ENCODE results near the gene TMEM272. TPM values are rescaled to one million over a fixed set of nuclear protein-coding genes. Genes with fewer than 3 reads are reported as not detected.

The TMEM272 gene
- total and polyA plus RNA-seq, 2 donors (not counting 1 experiment from before 2014, with no cell fraction given), result not detected

GRCh38 chr13:51837016-51837415 lies 8.0 kb downstream of the TMEM272 start:
- Mint-ChIP-seq H3K27ac (no peak overlapping the region), H3K9me3 (ENCODE audit: insufficient read depth) (no peaks in the 10 kb centered on the region), H3K27me3 (peaks cover 18% of the 10 kb centered on the region), H3K4me1 (peaks cover 12% of the 10 kb centered on the region), H3K4me3 (no peak overlapping the region)
- Histone ChIP-seq H3K4me1 (ENCODE audit: control insufficient read depth in 2 of 2, insufficient read depth in 2 of 2, low read length in 2 of 2) (peaks cover 0 to 9% of the 10 kb centered on the region in 2 donors), H3K4me3 (ENCODE audit: control extremely low read depth in 1 of 5, extremely low read depth in 1 of 5, insufficient read depth in 1 of 5, low read depth in 2 of 5, low read length in 4 of 5) (no peak overlapping the region), H2AFZ (ENCODE audit: insufficient read depth, low read depth, low read length, poor library complexity, severe bottlenecking) (no peak overlapping the region), H3K27ac (ENCODE audit: low read length in 2 of 2) (no peak overlapping the region), H3K9ac (ENCODE audit: low read length) (no peak overlapping the region), H3K9me3 (ENCODE audit: control extremely low read depth in 1 of 3, control insufficient read depth in 2 of 3, insufficient read depth in 1 of 3, low read length in 2 of 3) (no peaks in the 10 kb centered on the region), H3K4me2 (replicated peaks; ENCODE audit: low read depth, low read length, poor library complexity, severe bottlenecking) (no peak overlapping the region), H3K27me3 (replicated peaks in 1 of 4; ENCODE audit: control extremely low read depth in 1 of 4, control insufficient read depth in 3 of 4, insufficient read depth in 4 of 4, low read length in 3 of 4) (peaks cover 0 to 9% (median 0%) of the 10 kb centered on the region in 4 experiments), H4K20me1 (ENCODE audit: control insufficient read depth, insufficient read depth, low read length, poor library complexity, severe bottlenecking) (no peaks in the 10 kb centered on the region), H3K36me3 (replicated peaks in 1 of 2; ENCODE audit: control extremely low read depth in 1 of 2, control insufficient read depth in 1 of 2, extremely low read depth in 1 of 2, insufficient read depth in 2 of 2, low read length in 1 of 2) (no peaks in the 10 kb centered on the region), H3K79me2 (ENCODE audit: control insufficient read depth, insufficient read depth, low read length) (no peaks in the 10 kb centered on the region)
- intact Hi-C loops (cut with micrococcal nuclease), result no loop called here
- TF ChIP-seq CTCF (IDR thresholded peaks at IDR 0.05), result no peak
- no peak for TF ChIP-seq EZH2 (IDR thresholded peaks at IDR 0.05; ENCODE audit: borderline replicate concordance, insufficient read depth, low read depth, low read length, poor library complexity, severe bottlenecking)
- WGBS (ENCODE audit: insufficient coverage), result 94% methylated on average over 3 of the region's 3 CpGs
- ChIA-PET POLR2A (no interaction called here), CTCF (interaction anchor here (6.3 kb wide), 1 partner anchor 23 kb away, joined by 125 read pairs; no protein-coding TSS in a partner anchor)
- DNase-seq, result no peak
- ATAC-seq (ENCODE audit: low read depth), result no peak

DNA sequence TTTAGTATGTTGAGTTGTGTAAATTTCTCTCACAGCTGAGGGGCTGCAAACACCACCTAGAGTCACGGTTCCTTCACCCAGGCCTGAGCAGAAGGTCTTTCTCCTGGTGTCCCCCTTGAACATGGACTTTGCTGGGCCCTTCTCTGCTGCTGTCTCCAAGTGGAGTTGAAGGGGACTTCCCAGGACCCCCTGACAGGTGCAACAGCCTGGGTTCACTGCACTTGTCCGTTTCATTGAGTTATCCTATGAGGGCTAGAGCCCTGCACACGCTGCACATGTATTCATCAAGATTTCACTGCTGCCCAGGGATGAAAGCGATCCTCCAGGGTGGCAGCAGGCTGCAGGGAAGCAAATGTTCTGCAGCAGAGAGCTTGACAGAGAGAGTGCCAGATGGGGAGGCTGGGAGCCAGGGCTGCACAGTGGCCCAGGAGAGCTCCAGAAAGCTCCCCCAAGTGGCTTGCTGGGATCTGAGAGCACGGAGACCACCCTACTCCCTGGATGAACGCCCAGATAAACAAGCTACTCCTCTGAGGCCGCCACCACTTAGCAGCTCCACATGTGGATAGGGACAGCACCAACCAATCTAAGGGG lies 10.3 kb downstream of the TMEM272 start:
- CTCF ChIA-PET, result interaction anchor here (0.7 to 6.3 kb wide), 6 partner anchors 10 to 391 kb away, joined by 3 to 125 read pairs (median 3); partner anchors contain the start of gene TMEM272
- H3K4me3 Mint-ChIP-seq, result no peak overlapping the region

More for the DNA sequence above, 10.3 kb downstream of the TMEM272 start:
- no peak overlapping the region for H3K27ac Mint-ChIP-seq
- DNase-seq (no peak), ATAC-seq (ENCODE audit: low read depth) (no peak)
- H3K4me1 Mint-ChIP-seq, result peaks cover 24% of the 10 kb centered on the region
- H3K79me2 ChIP-seq (ENCODE audit: control insufficient read depth, insufficient read depth, low read length), result no peaks in the 10 kb centered on the region
- H4K20me1 ChIP-seq (ENCODE audit: control insufficient read depth, insufficient read depth, low read length, poor library complexity, severe bottlenecking), result no peaks in the 10 kb centered on the region
- no peaks in the 10 kb centered on the region for H3K36me3 ChIP-seq (replicated peaks in 1 of 2; ENCODE audit: control extremely low read depth in 1 of 2, control insufficient read depth in 1 of 2, extremely low read depth in 1 of 2, insufficient read depth in 2 of 2, low read length in 1 of 2)
- TF ChIP-seq EZH2 (IDR thresholded peaks at IDR 0.05; ENCODE audit: borderline replicate concordance, insufficient read depth, low read depth, low read length, poor library complexity, severe bottlenecking) (no peak), CTCF (IDR thresholded peaks at IDR 0.05) (no peak)
- H3K4me1 ChIP-seq (ENCODE audit: control insufficient read depth in 2 of 2, insufficient read depth in 2 of 2, low read length in 2 of 2), result peaks cover 0 to 15% of the 10 kb centered on the region in 2 donors
- H3K4me2 ChIP-seq (replicated peaks; ENCODE audit: low read depth, low read length, poor library complexity, severe bottlenecking), result no peak overlapping the region
- no peak overlapping the region for H3K4me3 ChIP-seq (ENCODE audit: control extremely low read depth in 1 of 5, extremely low read depth in 1 of 5, insufficient read depth in 1 of 5, low read depth in 2 of 5, low read length in 4 of 5)
- no peaks in the 10 kb centered on the region for H3K9me3 ChIP-seq (ENCODE audit: control extremely low read depth in 1 of 3, control insufficient read depth in 2 of 3, insufficient read depth in 1 of 3, low read length in 2 of 3)
- 73% methylated on average over 4 of the region's 7 CpGs for WGBS (ENCODE audit: insufficient coverage)
- H3K9me3 Mint-ChIP-seq (ENCODE audit: insufficient read depth), result no peaks in the 10 kb centered on the region
- peaks cover 18% of the 10 kb centered on the region for H3K27me3 Mint-ChIP-seq
- no peak overlapping the region for H3K27ac ChIP-seq (ENCODE audit: low read length in 2 of 2)
- H3K27me3 ChIP-seq (replicated peaks in 1 of 4; ENCODE audit: control extremely low read depth in 1 of 4, control insufficient read depth in 3 of 4, insufficient read depth in 4 of 4, low read length in 3 of 4), result peaks cover 0 to 11% (median 0%) of the 10 kb centered on the region in 4 experiments
- no peak overlapping the region for H2AFZ ChIP-seq (ENCODE audit: insufficient read depth, low read depth, low read length, poor library complexity, severe bottlenecking)
- intact Hi-C loops (cut with micrococcal nuclease), result no loop called here
- POLR2A ChIA-PET, result interaction anchor here (1.1 kb wide), 1 partner anchor 19 kb away, joined by 6 read pairs; no protein-coding TSS in a partner anchor
- no peak overlapping the region for H3K9ac ChIP-seq (ENCODE audit: low read length)
